NCI-H2196 (cell line): Measurements from ENCODE around the gene ARHGAP26.
"Not testable (repeated sequence)": the region's sequence is repeated elsewhere in the genome, so short reads cannot be mapped to it uniquely, and the experiment has no call there.

Experiments
- DNase-seq: peaks from one replicate; lab custom pipeline; 2025; ENCODE audit not compliant: unreplicated experiment; lab: John Stamatoyannopoulos, UW

ARHGAP26 gene

GRCh38 chr5:143077453-143078103 is 307.4 kb downstream of the ARHGAP26 start:
- DNase-seq: no peak

- no peak for DNase-seq
These were observed 308.1 kb downstream of the ARHGAP26 start for GRCh38 chr5:143078313-143078712.

DNA sequence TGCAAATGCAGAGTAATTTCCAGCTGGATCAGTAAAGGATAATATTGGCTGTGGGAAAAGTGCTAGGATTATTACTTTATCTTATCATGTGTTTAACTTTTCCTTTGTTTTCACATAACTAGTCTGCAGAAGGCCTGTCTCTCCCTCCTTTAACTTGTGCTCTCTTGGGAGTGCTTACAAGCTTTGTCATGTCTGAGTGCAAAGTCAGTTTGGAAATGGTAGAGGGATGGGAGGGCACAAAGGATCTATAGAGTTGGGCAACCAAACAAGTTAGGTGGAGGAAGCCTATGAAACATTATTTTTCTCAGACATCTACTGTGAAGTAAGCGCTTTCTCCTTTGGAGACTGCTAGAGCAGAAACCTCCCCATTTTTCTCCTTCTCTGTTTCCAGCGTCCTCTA is 308.8 kb downstream of the ARHGAP26 start:
- DNase-seq: no peak

DNA sequence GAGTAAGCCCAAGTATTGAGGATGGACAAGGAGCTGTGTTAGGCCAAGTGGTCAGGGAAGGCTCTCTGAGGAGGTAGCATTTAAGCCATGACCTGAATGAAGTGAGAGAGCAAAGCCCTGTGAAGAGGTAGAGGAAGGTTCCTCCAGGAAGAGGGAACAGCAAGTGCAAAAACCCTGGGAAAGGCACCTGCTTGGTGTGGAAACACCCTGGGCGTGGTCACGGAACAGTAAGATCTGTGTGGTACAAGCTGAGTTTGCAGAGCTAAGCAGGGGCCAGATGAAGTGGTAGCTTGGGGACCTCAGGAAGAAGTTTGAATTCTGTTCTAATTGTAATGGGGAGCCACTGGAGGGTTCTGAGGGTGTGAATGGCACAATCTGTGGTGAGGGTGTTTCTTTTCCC is 310.2 kb downstream of the ARHGAP26 start:
- DNase-seq: no peak

DNA sequence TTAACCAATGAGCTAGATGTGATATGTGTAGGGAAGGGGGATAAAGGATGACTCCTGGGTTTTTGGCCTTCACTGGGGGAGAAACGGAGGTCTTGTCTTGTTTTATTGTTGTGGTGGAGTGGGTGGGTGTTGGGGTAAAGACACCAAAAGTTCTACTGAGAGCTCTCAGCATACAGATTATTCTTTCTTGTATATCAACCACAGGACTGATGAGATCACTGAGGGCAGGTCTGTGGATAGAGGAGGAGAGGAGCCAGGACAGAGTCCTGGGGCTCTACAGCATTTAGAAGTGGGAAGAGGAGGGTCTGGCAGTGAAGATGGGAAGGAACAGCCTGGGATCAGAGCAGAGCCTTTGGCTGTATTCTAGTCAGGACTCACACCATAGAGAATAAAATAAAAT is 310.8 kb downstream of the ARHGAP26 start:
- DNase-seq: no peak

DNA sequence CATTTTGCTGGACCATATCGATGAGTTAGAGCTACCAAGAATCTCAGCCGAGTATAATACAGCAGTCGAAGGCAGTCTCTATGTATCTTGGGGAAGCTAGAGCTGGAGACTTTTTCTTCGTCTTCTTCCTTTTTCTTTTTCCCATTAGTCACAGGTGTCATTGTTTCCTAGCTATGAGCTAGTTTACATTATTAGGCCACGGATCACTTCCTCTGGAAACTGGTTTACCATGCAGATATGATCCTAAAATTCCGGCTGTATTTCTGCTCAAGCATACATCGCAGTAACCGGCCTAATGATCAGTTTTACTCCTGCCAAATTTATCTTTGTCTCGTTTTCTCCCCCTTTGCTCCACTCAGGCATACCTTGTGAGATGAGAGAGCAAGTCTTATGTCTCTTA is 312.8 kb downstream of the ARHGAP26 start:
- DNase-seq: no peak

- DNase-seq: no peak
These were observed 314.2 kb downstream of the ARHGAP26 start for GRCh38 chr5:143084407-143084806.

- DNase-seq: peak; percentile 22
These were observed 315.2 kb downstream of the ARHGAP26 start for GRCh38 chr5:143085319-143085917.

GRCh38 chr5:143086546-143086907 is 316.4 kb downstream of the ARHGAP26 start:
- DNase-seq: no peak

DNA sequence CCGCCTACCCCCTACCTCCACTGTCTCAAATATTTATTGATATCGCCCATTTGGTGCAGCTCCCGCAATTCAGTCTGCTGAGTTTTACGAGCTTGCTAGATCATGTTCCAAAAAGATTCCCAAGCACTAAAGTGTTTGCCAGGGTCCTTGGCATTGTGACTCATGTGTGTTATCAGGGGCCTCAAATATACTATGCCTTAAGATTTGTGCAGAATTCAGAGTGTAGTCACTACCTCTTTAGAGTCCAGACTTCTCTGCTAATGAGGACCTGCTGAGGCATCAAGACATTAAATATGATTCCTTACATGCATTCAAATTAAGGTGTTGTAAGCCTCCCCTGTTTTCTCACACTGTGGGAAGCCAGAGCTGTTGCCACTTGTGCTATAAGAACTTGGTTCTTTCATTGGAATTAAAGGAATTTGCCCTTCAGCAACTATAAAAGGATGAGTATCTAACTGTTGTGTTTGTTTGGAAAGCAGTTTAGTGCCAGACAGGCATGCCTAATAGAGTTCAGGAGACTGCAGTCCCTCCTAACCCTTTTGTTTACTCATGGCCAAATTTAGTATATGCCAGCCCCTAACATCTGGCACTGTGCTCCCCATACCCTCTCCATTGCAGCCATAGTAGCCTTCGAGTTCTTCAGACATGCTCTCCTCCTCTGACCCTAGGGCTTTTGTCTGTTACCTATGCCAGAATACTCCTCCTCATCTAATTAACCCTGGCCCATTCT is 316.9 kb downstream of the ARHGAP26 start:
- DNase-seq: peak; percentile 31

DNA sequence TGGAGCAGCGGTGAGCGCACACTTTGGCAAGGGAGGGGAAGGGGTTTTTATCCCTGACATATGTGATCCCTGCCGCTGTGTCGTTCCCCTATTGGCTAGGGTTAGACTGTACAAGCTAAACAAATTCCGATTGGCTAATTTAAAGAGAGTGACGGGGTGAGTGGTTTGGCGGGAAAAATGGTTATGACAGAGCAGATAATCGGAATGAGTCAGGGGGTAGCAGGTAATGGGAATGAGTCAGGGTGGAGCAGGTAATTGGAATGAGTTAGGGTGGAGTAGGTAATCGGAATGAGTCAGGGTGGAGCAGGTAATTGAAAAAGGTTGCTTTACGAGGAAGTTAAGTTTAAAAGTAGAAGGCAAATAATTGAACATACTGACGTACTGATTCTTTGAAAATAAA is 318.5 kb downstream of the ARHGAP26 start:
- DNase-seq: not testable (repeated sequence)

DNA sequence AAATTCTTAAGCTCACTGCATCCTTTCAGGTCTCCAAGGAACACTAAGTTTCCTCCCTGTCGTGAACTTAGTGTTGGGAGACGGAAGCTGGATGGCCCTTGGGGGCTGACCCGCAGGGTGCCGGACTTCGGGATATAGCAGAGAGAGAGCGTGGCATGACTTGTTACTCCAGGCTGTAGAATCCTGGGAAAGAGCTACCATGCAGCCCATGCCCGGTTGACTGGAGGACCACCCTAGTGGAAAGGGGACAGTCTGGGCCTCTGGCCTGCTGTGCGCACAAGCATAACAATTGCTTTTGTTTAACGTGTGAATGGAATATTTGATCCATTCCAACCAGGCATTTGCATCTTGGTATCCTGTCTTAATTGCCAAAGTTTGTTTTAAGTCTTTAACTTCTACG is 319.9 kb downstream of the ARHGAP26 start:
- DNase-seq: not testable (repeated sequence)

DNA sequence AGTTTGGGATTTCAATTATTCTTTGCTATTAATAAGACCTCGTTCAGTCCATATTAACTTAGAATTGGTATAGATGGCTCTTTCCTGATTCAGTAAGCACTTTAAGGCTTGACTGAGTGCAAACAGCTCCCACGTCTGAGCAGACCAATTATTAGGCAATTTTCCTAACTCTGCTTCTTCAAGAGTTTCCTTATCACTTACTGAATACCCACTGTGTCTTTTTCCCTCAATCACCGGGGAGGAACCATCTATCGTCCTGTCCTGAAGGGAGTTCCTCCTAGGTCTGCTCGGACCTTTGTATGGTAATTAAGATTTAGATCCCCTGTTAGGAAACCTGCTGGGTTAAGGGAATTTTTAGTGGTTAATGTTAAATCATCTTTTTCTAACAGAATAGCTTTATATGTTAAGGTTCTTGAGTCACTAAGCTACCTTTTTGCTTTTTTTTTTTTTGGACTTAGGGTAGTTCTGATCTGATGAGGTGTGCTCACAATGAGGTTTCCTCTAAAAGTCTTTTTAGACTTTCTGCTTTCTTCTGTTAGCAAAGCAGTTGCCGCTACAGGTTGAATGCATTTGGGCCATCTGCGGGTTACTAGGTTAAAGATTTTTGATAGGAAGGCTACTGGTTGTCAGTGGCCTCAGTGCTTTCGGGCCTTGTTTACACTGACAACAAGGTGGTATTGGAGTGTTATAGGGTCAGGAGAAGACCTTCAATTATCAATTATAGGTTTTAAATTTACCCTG is 322.7 kb downstream of the ARHGAP26 start:
- DNase-seq: not testable (repeated sequence)

GRCh38 chr5:143093452-143094086 is 323.4 kb downstream of the ARHGAP26 start:
- no peak for DNase-seq

DNA sequence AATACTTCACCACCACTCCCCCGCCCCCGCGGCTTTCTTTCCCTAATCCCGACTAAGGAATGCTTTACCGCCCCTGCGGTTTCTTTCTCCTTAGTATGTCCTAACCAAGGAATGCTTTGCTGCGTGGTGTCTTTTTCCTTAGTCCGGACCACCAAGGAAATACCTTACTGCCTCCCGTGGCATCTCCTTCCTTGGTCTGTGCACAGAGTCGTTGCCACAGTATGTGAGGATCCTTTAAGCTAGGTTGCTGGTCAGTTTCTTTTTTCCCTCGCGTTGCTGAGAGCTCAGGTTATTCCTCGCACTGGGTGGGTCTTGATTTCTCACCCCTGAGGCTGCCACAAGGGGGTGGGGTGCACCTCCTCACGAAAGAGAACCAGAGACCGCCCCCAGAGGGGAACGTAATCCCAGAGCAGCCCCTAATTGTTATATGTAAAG is 323.9 kb downstream of the ARHGAP26 start:
- no peak for DNase-seq

- not testable (repeated sequence) for DNase-seq
These were observed 324.4 kb downstream of the ARHGAP26 start for GRCh38 chr5:143094608-143095007.

DNA sequence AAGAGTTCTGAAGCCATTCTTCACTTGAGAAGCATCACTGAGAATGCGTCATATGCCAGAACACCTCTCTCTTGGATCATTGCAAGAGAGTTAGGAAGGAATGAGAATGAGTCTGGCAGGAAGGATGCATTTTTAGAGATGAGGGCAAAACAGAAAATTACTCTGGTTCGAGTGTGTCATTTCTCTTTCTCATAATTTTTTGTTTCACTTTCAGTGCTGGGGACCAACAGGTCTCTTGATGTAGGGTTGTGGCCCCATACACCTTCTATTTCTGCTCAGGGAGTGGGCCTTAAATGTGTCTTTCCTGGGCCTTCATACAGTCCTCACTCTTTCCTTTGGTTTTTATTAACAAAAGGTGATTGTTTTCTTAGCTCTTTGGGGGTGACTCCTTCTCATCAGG is 330.9 kb downstream of the ARHGAP26 start:
- no peak for DNase-seq

DNA sequence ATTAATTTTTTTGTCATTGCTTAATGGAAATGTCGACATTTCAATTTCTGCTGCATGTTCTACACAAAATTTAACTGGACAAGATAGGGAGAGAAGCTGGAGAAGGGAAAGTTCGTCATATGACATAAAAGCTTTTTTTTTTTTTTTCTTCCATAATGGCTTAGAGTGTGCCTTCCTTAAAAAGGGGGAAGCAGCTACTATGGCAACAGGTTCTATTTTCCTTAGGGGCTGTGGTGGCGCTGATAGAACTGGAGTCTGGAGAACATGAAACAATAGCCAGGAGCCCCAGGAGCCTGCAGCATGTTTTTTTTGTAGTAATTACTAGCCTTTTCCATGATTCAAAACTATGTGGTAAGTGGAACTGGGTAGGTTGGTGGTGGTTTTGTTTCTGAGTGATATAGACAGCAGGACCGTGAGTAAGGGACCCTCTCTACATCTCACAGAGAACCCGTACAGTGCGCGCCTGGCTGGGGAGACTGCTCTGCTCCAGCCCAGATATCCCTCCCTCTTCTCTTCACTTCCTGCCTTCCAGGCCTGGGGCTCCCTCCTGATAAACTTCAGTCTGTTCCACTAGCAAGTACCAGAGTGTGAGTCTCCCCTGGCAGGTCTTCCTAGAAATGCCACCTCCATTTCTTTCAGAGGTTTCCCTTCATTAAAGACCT is 331.7 kb downstream of the ARHGAP26 start:
- DNase-seq: no peak

- no peak for DNase-seq
These were observed 332.2 kb downstream of the ARHGAP26 start for GRCh38 chr5:143102411-143102810.

DNA sequence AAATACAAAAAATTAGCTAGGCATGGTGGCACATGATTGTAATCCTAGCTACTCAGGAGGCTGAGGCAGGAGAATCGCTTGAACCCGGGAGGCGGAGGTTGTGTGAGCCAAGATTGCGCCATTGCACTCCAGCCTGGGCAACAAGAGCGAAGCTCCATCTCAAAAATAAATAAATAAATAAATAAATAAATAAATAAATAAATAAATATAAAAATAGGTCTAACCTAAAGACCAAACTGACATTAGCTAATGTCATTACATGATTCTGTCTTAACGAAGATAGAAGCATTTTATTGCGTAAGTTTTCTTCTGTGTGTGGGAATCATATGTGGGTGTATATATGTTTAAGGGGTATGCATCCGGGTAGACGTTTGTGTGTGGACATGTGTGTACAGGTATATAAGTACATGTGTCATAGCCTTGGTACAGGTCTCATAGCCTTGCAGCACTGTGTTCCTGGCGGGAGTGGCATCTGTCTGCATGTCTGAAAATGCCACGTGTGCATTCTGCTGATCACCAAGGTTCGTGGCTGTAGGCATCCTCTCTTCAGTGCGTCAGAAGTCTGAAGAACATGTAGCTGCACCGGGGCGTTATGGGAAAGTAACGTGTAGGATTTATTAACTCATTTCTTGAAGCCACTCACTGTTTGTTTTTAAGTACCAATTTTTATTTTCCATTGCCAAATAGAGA is 335.2 kb downstream of the ARHGAP26 start:
- no peak for DNase-seq
